SKM-1 (cell line): ENCODE data around the gene PATZ1.
"Not testable (repeated sequence)": the region's sequence is repeated elsewhere in the genome, so short reads cannot be mapped to it uniquely, and the experiment has no call there.

Experiments used
- DNase-seq: peaks from one replicate; lab custom pipeline; 2025; ENCODE audit not compliant: unreplicated experiment; lab: John Stamatoyannopoulos, UW

The PATZ1 gene

GRCh38 chr22:31346255-31346732 lies at the start of gene PATZ1:
TSS of gene PATZ1 (minus strand) at chr22:31346346. CDS start at chr22:31345602, 744 bp downstream.
- peak; percentile 37 for DNase-seq

GRCh38 chr22:31394326-31394725 lies 48.2 kb upstream of the PATZ1 start:
- DNase-seq, result no peak

GRCh38 chr22:31393893-31394292 lies 47.7 kb upstream of the PATZ1 start:
- no peak for DNase-seq

GRCh38 chr22:31378651-31379050 lies 32.5 kb upstream of the PATZ1 start:
- not testable (repeated sequence) for DNase-seq

- no peak for DNase-seq
Measured at GRCh38 chr22:31378123-31378522, 32.0 kb upstream of the PATZ1 start.

DNA sequence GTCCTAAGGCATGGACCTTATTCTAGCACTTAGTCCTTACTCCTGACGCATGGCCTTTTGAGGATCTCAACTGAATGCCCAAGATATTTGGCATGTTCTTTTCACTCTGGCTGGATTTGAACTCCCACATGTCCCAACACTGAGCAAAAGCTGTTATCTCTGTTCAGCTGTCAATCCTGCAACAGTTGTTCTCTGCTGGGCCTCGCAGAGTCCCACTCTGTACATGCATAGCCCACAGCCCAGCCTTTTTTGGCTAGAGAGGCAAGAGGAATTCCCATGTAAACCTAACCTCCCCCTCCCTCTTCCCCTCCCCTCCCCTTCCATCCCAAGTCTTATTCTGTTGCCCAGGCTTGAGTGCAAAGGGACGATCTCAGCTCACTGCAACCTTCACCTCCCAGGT lies 31.5 kb upstream of the PATZ1 start:
- no peak for DNase-seq

DNA sequence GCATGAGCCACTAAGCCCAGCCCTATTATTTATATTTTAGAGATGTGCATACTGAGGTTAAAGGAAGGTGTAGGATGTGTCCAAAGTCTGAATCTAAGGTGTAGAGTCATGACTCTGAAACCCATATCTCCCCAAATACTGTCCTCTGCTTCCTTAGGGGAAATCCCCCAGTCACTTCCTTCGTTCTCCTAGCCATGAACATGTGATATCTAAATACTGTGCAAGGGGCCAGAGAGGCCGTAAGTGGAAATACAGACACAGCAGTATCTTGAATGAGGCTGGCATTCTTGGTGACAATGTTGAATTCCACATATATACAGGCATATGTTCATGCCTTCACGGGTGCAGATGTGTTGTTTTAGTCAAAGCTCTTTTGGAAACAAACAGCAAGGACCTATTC lies 21.3 kb upstream of the PATZ1 start:
- DNase-seq, result no peak

GRCh38 chr22:31363885-31364465 lies 17.8 kb upstream of the PATZ1 start:
- DNase-seq, result no peak

- no peak for DNase-seq
Measured at GRCh38 chr22:31361743-31362142, 15.6 kb upstream of the PATZ1 start.

DNA sequence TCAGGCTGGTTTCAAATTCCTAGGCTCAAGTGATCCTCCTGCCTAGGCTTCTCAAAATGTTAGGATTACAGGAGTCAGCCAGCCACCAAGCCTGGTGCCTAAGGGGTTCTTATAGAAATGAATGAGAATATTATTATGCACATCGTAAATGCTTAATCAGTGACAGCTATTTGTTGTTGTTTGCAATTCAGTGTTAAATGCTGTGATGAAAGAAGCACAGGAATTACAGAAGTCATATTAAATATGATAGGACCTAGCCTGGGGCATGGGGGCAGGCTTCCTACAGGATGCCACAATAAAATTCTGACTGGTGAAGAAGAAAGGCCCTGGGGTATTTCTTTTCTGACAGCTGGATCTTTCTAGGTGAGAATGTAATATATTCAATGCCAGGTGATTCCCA lies 13.9 kb upstream of the PATZ1 start:
- DNase-seq, result no peak

GRCh38 chr22:31354515-31354914 lies 8.4 kb upstream of the PATZ1 start:
- no peak for DNase-seq

DNA sequence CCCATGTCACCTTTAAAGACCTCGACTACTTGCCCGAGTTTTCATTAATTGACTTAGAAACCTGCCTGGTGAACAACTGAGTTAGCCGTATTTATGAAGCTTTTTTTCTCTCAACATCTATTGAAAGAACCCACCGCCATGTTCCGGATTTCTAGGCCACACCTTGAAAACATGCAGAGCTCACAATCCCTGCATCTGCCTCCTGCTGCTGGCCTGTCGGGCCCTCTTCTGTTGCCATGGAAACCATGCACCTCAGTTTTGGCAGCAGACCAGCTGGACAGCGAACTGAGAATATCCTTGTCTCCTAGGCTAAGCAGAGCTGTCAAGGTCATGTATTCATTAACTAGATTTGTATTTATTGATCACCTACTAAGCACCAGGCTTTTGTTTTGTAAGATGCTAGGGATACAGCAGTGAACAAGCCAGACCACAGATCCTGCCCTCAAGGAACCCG lies 4.3 kb upstream of the PATZ1 start:
- no peak for DNase-seq

DNA sequence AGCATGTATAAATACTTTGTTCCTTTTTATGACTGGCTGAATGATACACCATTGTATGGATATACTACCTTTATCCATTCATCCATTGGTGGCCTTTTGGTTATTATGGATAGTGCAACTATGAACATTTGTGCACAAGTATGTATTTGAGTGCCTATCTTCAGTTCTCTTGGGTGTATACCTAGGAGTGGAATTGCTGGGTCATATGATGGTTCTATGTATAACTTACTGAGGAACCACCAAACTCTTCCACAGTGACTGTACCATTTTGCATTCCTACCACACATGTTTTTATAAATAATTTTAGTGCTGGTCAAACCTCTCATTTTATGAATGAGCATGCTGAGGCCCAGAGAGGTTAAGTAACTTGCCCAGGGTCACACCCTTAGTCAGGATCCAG lies 3.8 kb upstream of the PATZ1 start:
- no peak for DNase-seq

- DNase-seq, result no peak
Measured at GRCh38 chr22:31348766-31349165, 2.6 kb upstream of the PATZ1 start.

GRCh38 chr22:31348009-31348337 lies 1.8 kb upstream of the PATZ1 start:
- DNase-seq, result not testable (repeated sequence)

GRCh38 chr22:31347251-31348008 lies 1.3 kb upstream of the PATZ1 start:
- DNase-seq, result peak; percentile 32

- no peak for DNase-seq
Measured at GRCh38 chr22:31346733-31347250, 646 bp upstream of the PATZ1 start.

GRCh38 chr22:31345331-31346254 lies 553 bp downstream of the PATZ1 start:
- DNase-seq, result peak; percentile 49

- no peak for DNase-seq
Measured at GRCh38 chr22:31344578-31345330, 1.4 kb downstream of the PATZ1 start.

- DNase-seq, result no peak
Measured at GRCh38 chr22:31344256-31344577, 1.9 kb downstream of the PATZ1 start.
